Neural cell (in vitro differentiated cells): ENCODE measurements around the gene CDK6. TPM values are rescaled to one million over a fixed set of nuclear protein-coding genes. Genes with fewer than 3 reads are reported as not detected.

Experiments
- H2AFZ ChIP-seq: fragments of 200-600, 300-800 bp; sonication (generic), shearing (Covaris generic); 2 replicates; pipeline ENCODE4 v1.6.0; 2014; ENCODE audit warnings: low read depth, mild to moderate bottlenecking, antibody characterized with exemption, low read length, moderate library complexity
- H3F3A ChIP-seq: fragments of 200-600 bp; shearing (Covaris generic); 2 replicates; pipeline ENCODE4 v1.6.1; 2016; ENCODE audit warnings: mild to moderate bottlenecking, moderate library complexity, mixed read lengths, antibody characterized with exemption, low read length; ENCODE audit not compliant: insufficient read depth, poor library complexity, severe bottlenecking
- H3K27ac ChIP-seq: fragments of 200-600, 300-800 bp; sonication (generic), shearing (Covaris generic); 2 replicates; pipeline ENCODE4 v1.5.1; 2014; ENCODE audit warnings: mild to moderate bottlenecking, low read length, moderate library complexity
- H3K27me3 ChIP-seq: fragments of 300-800, 200-600 bp; sonication (generic), shearing (Covaris generic); 2 replicates; pipeline ENCODE4 v1.6.0; 2014; ENCODE audit warnings: mild to moderate bottlenecking, low read depth, low read length, moderate library complexity; ENCODE audit not compliant: insufficient read depth
- H3K36me3 ChIP-seq: fragments of 300-800, 200-600 bp; sonication (generic), shearing (Covaris generic); 2 replicates; pipeline ENCODE4 v1.5.1; 2014; ENCODE audit warnings: mild to moderate bottlenecking, antibody characterized with exemption, low read length, moderate library complexity; ENCODE audit not compliant: insufficient read depth
- H3K4me2 ChIP-seq: fragments of 300-800, 200-600 bp; sonication (generic), shearing (Covaris generic); 2 replicates; pipeline ENCODE4 v1.6.0; 2014; ENCODE audit warnings: mild to moderate bottlenecking, low read length
- H3K4me3 ChIP-seq: fragments of 300-800, 200-600 bp; sonication (generic), shearing (Covaris generic); 2 replicates; pipeline ENCODE4 v1.5.1; 2014; ENCODE audit warnings: mild to moderate bottlenecking, low read length, moderate library complexity
- H3K79me2 ChIP-seq: fragments of 200-600 bp; shearing (Covaris generic); replicated peaks from 2 replicates; pipeline ENCODE4 v1.6.0; 2014; ENCODE audit warnings: mild to moderate bottlenecking, low read length, moderate library complexity; ENCODE audit not compliant: insufficient read depth
- H3K9ac ChIP-seq: fragments of 300-800, 200-600 bp; sonication (generic), shearing (Covaris generic); 2 replicates; pipeline ENCODE4 v1.6.1; 2016; ENCODE audit warnings: mild to moderate bottlenecking, low read length, mixed read lengths
- H3K9me2 ChIP-seq: fragments of 200-600 bp; shearing (Covaris generic); 2 replicates; pipeline ENCODE4 v1.6.1; 2016; ENCODE audit warnings: mild to moderate bottlenecking, low read length, mixed read lengths; ENCODE audit not compliant: insufficient read depth
- H3K9me3 ChIP-seq: fragments of 200-600, 300-800 bp; sonication (generic), shearing (Covaris generic); 2 replicates; pipeline ENCODE4 v1.6.1; 2016; ENCODE audit warnings: mild to moderate bottlenecking, mixed run types, low read length, moderate library complexity, mixed read lengths
- H4K20me1 ChIP-seq: fragments of 200-600 bp; shearing (Covaris generic); 2 replicates; pipeline ENCODE4 v1.6.1; 2016; ENCODE audit warnings: mild to moderate bottlenecking, mixed run types; ENCODE audit not compliant: insufficient read depth
- CTCF ChIP-seq: fragments of 450-650 bp; IDR thresholded peaks from 2 replicates; pipeline ENCODE4 v1.5.1; 2014; ENCODE audit warnings: antibody characterized with exemption, mild to moderate bottlenecking, moderate library complexity; ENCODE audit not compliant: poor library complexity, severe bottlenecking
- EP300 ChIP-seq: fragments of 450-650 bp; conservative IDR thresholded peaks from 2 replicates; pipeline ENCODE4 v1.6.1; 2014; ENCODE audit warnings: antibody characterized with exemption, mild to moderate bottlenecking, moderate library complexity; ENCODE audit not compliant: poor library complexity, severe bottlenecking
- EZH2 ChIP-seq: fragments of 200-600, 300-800 bp; shearing (Covaris generic), sonication (generic); IDR thresholded peaks from 2 replicates; pipeline ENCODE4 v1.6.1; 2014; ENCODE audit warnings: antibody characterized with exemption, low read length, borderline replicate concordance, mild to moderate bottlenecking; ENCODE audit not compliant: insufficient read depth, poor library complexity, severe bottlenecking
- MXI1 ChIP-seq: fragments of 450-650 bp; conservative IDR thresholded peaks from 2 replicates; pipeline ENCODE4 v1.6.1; 2014; ENCODE audit warnings: antibody characterized with exemption, mild to moderate bottlenecking; ENCODE audit not compliant: poor library complexity, severe bottlenecking
- POLR2AphosphoS5 ChIP-seq: IDR thresholded peaks from 2 replicates; pipeline ENCODE4 v1.6.1; 2012
- RAD21 ChIP-seq: fragments of 450-650 bp; conservative IDR thresholded peaks from 2 replicates; pipeline ENCODE4 v1.6.1; 2014; ENCODE audit warnings: antibody characterized with exemption, mild to moderate bottlenecking, moderate library complexity
- REST ChIP-seq: IDR thresholded peaks from 2 replicates; pipeline ENCODE4 v1.6.1; 2012; ENCODE audit warnings: borderline replicate concordance
- SMC3 ChIP-seq: fragments of 450-650 bp; conservative IDR thresholded peaks from 2 replicates; pipeline ENCODE4 v1.6.1; 2014; ENCODE audit warnings: antibody characterized with exemption, mild to moderate bottlenecking, moderate library complexity; ENCODE audit not compliant: poor library complexity
- TAF1 ChIP-seq: IDR thresholded peaks from 2 replicates; pipeline ENCODE4 v1.6.1; 2012; ENCODE audit warnings: low read depth
- polyA plus RNA-seq: library from polyadenylated mRNA; depleted of rRNA; stranded (reverse); fragments of >200 nt; gene quantifications from 2 replicates; pipeline ENCODE4 v1.2.3, GENCODE V29; 2014

CDK6 gene
- polyA plus RNA-seq, 1 donor from 2014 or later: 4.1 TPM

GRCh38 chr7:92584953-92585352 lies 251.4 kb downstream of the CDK6 start:
- H3F3A ChIP-seq: no peaks in the 10 kb centered on the region
- H2AFZ ChIP-seq: no peak overlapping the region
- peaks cover 87% of the 10 kb centered on the region for H3K79me2 ChIP-seq
- no peaks in the 10 kb centered on the region for H4K20me1 ChIP-seq
- H3K9me2 ChIP-seq: no peaks in the 10 kb centered on the region
- H3K9ac ChIP-seq: no peak overlapping the region
- H3K27ac ChIP-seq: peak overlapping the region; percentile 32
- no peak overlapping the region for H3K4me2 ChIP-seq
- no peaks in the 10 kb centered on the region for H3K27me3 ChIP-seq
- no peaks in the 10 kb centered on the region for H3K9me3 ChIP-seq
- no peak overlapping the region for H3K4me3 ChIP-seq
- no peaks in the 10 kb centered on the region for H3K36me3 ChIP-seq
- TF ChIP-seq MXI1: no peak
- TF ChIP-seq POLR2AphosphoS5: peak; percentile 13

- no peak overlapping the region for H3K9ac ChIP-seq
- no peak for TF ChIP-seq EZH2
- TF ChIP-seq EP300: no peak
- no peak for TF ChIP-seq MXI1
- TF ChIP-seq CTCF: no peak
- TF ChIP-seq TAF1: no peak
- no peak for TF ChIP-seq POLR2AphosphoS5
- no peak for TF ChIP-seq REST
- no peak for TF ChIP-seq SMC3
- no peak for TF ChIP-seq RAD21
- H3K27ac ChIP-seq: no peak overlapping the region
- no peaks in the 10 kb centered on the region for H3K9me2 ChIP-seq
- H2AFZ ChIP-seq: no peak overlapping the region
- peaks cover 72% of the 10 kb centered on the region for H3K79me2 ChIP-seq
- no peaks in the 10 kb centered on the region for H3F3A ChIP-seq
- no peaks in the 10 kb centered on the region for H3K27me3 ChIP-seq
- no peaks in the 10 kb centered on the region for H3K9me3 ChIP-seq
- H3K4me2 ChIP-seq: no peak overlapping the region
- H4K20me1 ChIP-seq: no peaks in the 10 kb centered on the region
- H3K4me3 ChIP-seq: no peak overlapping the region
- no peaks in the 10 kb centered on the region for H3K36me3 ChIP-seq
Measured at GRCh38 chr7:92582948-92583347, 253.4 kb downstream of the CDK6 start.

GRCh38 chr7:92576296-92576695 lies 260.1 kb downstream of the CDK6 start:
- Histone ChIP-seq H3K4me3 (no peak overlapping the region), H4K20me1 (no peaks in the 10 kb centered on the region), H3K9me3 (no peaks in the 10 kb centered on the region), H3K27ac (no peak overlapping the region), H3K9ac (no peak overlapping the region), H3K79me2 (peaks cover 8% of the 10 kb centered on the region), H3K9me2 (no peaks in the 10 kb centered on the region), H2AFZ (no peak overlapping the region), H3K27me3 (no peaks in the 10 kb centered on the region), H3K4me2 (no peak overlapping the region), H3F3A (no peaks in the 10 kb centered on the region), H3K36me3 (peaks cover 8% of the 10 kb centered on the region)
- no peak for TF ChIP-seq REST
- TF ChIP-seq TAF1: no peak
- no peak for TF ChIP-seq POLR2AphosphoS5
- no peak for TF ChIP-seq EP300
- no peak for TF ChIP-seq MXI1
- TF ChIP-seq EZH2: no peak
- TF ChIP-seq SMC3: no peak
- no peak for TF ChIP-seq RAD21
- no peak for TF ChIP-seq CTCF
